Limb (tissue), 2 donors: Measurements from ENCODE around the gene TIMM8A.

Experiments used
- DNase-seq, 2 donors: peaks; one replicate each; pipeline ENCODE4 v3.0.0-alpha.2; 2016; ENCODE audit errors: extremely low spot score in 2 of 2

Gene TIMM8A

DNA sequence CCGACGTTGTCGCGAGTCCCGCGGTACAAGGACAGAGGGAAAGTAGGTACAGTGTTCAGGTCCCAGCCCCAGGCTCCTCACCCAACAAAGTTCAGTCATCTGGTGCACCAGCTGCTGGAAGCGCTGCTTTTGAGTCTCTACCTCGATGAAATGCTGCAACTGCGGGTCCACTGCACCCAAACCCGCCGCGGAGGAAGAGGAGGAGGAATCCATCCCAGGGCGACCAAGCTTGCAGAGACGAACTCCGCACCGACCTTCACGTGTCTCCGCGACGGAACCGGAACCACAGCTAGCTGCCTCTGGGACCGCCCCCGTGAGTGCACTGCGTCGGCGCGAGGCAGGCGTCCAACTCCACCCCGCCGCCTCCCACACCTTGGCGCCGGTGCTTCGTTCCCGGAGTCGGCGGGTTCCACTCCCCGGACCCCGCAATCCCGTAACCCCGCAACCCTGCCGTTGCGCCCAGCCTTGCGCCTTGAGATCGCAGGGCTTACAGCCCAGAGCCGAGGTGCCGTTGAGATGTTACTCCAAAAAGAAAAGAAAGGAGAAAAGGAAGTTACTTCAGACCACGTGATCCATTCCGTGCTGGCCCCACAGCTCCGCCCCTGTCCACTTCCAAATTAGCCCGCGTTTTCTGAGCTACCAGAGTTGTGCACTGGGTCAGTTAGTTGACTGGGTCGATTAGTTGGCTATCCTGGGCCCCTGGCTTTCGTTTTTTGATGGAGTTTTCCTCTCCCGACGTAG is at the start of gene TIMM8A:
Gene TIMM8A (minus strand): TSS at position 291 of the 741 bp plus-strand sequence. CDS start 78 bp downstream, at position 213.
- peak; percentile 64 to 81 for DNase-seq

DNA sequence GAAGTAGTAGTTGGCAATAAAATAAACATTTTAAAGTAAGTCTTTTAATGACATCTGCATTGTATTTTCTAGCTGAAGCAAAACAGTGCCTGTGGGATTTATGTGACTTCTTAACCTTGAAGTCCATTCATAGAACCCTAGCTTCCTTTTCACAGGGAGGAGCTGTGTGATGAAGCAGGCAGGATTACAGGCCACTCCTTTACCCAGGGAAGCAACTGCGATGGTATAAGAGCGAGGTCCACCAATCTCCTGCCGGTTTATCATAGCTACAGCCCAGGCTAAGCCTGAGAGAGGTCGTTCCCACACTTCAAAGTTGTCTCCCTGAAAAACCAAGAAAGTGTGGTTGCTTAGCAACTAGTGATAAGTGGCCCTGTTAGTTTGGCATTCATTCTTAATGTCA is 49.2 kb upstream of the TIMM8A start:
- DNase-seq = no peak

DNA sequence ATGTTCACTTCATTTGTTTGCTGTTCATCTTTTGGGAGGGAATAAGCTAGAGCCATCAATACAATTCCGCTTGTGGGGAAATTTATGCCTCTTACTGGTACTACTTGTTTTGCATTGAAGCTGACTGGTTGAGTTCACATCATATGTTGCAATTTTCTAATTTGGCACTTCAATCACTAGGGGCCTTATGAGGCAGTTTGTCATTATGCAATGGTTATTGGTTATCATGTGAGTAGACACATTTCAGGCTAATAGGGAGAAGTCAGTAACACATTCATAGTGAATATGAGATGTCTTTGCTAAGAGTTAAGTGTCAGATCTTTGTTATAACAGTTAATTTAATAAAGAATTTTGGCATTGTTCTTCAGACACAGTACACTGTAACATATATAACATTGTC is 47.2 kb upstream of the TIMM8A start:
- no peak for DNase-seq

- no peak for DNase-seq
Observed at GRCh38 chrX:101394372-101394771, 45.8 kb upstream of the TIMM8A start.

DNA sequence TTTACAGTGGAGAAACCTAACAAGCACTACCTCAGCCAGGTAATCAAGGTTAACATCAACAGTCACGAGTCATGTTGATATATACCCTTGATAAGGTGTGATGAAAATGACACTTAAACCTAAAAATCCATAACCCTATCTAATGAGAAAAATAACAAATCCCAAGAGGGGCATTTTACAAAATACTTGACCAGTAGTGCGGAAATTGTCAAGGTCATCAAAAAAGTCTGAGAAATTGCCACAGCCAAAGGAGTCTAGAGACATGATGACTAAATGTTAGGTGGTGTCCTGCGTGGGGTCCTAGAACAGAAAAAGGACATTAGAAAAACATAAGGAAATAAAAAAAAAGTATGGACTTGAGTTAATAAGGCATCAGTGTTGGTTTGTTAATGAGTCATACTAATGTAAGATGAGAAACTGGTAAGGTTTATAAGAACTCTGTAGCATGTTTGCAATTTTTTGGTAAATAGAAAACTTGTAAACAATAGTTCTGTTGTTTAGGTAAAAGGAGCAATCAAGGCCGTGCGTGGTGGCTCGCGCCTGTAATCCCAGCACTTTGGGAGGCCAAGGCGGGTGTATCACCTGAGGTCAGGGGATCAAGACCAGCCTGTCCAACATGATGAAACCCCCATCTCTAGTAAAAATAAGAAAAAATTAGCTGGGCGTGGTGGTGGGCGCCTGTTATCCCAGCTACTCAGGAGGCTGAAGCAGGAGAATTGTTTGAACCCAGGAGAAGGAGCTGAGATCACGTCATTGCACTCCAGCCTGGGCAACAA is 45.2 kb upstream of the TIMM8A start:
- DNase-seq = no peak

GRCh38 chrX:101391831-101392230 is 43.3 kb upstream of the TIMM8A start:
- DNase-seq = no peak

- DNase-seq = peak; percentile 87 to 90
Observed at GRCh38 chrX:101390664-101391525, 42.4 kb upstream of the TIMM8A start, which contains the start of gene RPL36A. Gene RPL36A (plus strand): TSS chrX:101391011. CDS start chrX:101391044, 33 bp downstream.

DNA sequence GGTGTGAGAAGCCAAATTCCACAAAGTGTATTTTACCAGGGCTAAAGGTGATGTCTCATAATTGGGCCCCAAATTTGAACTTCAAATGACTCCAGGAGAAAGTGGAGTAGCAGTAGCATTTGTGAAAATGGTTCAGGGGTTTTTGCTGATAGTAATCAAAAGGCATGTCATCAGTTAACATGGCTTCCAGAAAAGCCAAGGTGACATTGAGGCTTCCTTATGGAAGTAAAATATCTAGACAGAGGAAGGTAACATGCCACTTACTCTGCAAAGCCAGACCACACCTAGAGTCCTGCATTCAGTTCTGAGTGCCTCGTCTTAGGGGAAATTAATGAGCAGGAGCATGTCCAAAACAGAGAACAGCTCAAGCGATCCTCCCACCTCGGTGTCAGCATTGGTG is 40.1 kb upstream of the TIMM8A start:
- no peak for DNase-seq

GRCh38 chrX:101386542-101386885 is 38.0 kb upstream of the TIMM8A start:
- DNase-seq = no peak

DNA sequence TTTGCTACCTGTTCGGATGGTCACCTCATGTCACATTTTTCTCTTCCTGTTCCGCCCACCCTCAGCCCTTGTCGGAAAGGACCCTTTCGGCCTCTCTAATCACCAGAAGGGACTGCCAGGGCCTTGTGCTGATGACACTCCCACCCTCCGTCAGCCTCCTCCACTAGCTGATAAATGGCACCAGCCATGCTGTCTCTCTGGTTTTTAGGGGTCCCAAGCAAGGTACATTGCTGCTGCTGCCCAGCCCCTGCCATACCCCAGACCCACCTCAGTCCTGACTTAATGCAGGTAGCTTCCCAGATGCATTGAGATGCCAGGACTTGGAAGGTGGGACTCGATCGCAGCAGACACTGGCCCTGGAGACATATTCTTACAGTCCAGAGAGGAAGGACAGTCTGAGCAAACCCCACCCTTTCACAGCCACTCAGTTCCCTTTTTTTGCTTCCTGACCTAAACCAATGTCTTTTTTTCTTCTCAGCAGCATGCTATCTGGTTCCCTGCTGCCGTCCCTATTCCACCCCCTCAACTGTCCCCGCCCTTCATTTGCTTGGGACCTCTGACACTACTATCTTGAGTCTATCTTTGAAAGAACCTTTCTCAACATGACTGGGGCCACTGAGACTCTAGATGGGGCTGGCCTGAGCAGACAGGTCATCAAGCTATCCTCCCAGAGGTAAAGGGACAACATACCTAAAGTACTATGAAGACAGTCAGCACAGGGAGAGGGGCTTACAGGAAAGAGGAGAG is 37.4 kb upstream of the TIMM8A start, which contains the start of gene BTK:
Gene BTK (minus strand): TSS at position 397 of the 747 bp plus-strand sequence. CDS start 10,907 bp downstream, outside the sequence.
- no peak for DNase-seq

DNA sequence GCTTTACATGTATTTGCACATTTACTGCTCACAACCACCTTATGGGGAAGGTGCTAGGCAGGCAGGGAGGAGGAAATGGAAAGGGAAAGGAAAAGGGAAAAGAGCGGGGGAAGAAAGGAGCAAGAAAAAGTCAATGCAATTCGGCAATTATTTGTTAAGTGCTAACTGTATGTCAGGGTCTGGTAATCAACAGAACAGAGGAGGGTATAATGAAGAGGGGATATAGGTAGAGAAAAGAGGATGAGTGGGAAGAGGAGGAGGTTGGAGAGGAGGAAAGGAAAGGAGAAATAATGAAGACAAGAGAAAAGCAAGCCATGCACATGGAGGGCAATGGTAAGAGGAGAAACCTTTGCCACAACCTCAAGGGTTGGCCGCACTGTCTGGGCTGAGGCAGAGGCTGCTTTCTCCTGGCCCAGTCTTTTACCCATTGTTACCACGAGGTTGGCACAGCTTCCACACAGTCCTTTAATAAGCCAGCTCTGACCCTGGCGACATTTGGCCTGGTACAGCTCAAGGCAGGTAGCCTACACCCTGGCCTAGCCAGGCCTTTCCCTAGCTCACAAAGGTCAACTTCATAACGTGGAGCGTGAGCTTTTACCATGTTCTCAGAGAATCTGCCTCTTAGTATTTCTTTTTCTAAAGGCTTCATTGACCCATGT is 36.6 kb upstream of the TIMM8A start:
- DNase-seq = no peak

- DNase-seq = no peak
Observed at GRCh38 chrX:101383679-101384205, 35.2 kb upstream of the TIMM8A start.

- DNase-seq = no peak
Observed at GRCh38 chrX:101377547-101377946, 29.0 kb upstream of the TIMM8A start.

DNA sequence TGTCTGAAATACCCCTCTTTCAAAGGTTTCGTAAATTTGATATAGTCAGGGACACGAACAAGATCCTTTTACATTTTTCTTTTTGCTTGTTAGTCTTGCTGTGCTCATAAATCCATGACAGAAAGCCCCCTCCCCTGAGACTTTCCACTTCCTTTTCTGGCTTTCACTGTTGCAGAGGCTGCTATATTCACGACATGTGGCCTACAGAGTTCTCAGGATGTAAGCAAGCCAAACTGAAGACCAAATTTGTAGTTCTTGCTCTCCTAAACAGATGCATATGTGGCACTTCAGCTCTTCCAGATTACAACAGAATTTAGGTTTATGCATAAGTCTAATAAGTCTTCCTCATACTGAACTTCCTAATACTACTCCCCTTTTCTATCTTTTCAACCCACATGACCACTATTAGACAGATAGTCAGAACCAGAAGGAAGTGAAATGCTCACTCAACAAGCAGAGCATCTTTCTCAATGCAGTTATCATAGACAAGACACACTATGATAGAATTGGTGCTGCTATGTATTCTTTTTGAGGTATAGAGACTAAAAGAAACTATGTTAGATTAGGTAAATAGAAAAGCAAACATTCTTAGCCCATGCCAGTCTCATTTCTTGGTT is 22.5 kb upstream of the TIMM8A start:
- no peak for DNase-seq

- no peak for DNase-seq
Observed at GRCh38 chrX:101369687-101370086, 21.1 kb upstream of the TIMM8A start.

GRCh38 chrX:101368800-101369199 is 20.3 kb upstream of the TIMM8A start:
- DNase-seq = no peak

GRCh38 chrX:101365301-101365795 is 16.8 kb upstream of the TIMM8A start:
- DNase-seq = no peak

DNA sequence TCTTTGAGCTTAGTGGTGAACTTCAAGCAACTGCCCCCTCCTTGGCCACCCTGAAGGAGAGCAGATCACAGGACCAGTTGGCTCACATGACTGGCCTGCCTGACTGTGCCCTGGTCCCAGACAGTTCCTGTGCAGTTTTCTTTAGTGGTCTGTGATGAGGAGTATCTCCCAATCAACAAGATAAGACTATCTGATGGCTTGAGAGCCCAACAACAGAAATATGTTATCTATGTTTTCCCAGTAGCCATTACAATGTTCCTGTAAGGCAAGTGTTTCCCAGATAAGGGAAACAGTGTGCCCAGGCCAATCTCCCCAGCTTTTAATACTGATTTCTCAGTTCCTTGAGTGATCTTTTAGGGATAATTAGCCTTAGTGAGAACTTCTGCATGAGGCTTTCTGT is 14.2 kb upstream of the TIMM8A start:
- DNase-seq = no peak

GRCh38 chrX:101362116-101362515 is 13.6 kb upstream of the TIMM8A start:
- DNase-seq = no peak

GRCh38 chrX:101360390-101360789 is 11.8 kb upstream of the TIMM8A start:
- DNase-seq = no peak
